Brain microvascular endothelial cell (primary cell): Measurements from ENCODE around the gene NOTCH1.
A peak's percentile ranks its signal among the peaks of the same experiment; 100 is the strongest.

Experiments used
- DNase-seq: peaks from one replicate; pipeline ENCODE4 v3.0.0-alpha.2; 2020
- H3K27ac ChIP-seq: fragments of 250-450 bp; sonication (Bioruptor Pico); 2 replicates; pipeline ENCODE4 v1.5.1; 2020; ENCODE audit warnings: mild to moderate bottlenecking, moderate library complexity
- H3K27me3 ChIP-seq: fragments of 250-450 bp; sonication (Bioruptor Pico); replicated peaks from 2 replicates; pipeline ENCODE4 v1.5.1; 2020; ENCODE audit warnings: mild to moderate bottlenecking
- H3K36me3 ChIP-seq: fragments of 250-450 bp; sonication (Bioruptor Pico); replicated peaks from 2 replicates; pipeline ENCODE4 v1.5.1; 2020; ENCODE audit warnings: mild to moderate bottlenecking
- H3K4me3 ChIP-seq: 2 replicates; pipeline ENCODE4 v1.5.1; 2011; ENCODE audit warnings: low read depth, mild to moderate bottlenecking, control low read depth, low read length, moderate library complexity
- in situ Hi-C: cut with HindIII; loops from 2 replicates; pipeline ENCODE4 v1.10.0; 2017; ENCODE audit warnings: low sequenced_read_pairs, low pct_ligation_motif_present
- TF ChIP-seq, protein P1 (sequence below): IDR thresholded peaks from 2 replicates; pipeline ENCODE4 v1.5.1; 2011; ENCODE audit warnings: low read depth, mild to moderate bottlenecking, moderate library complexity, low read length, control low read depth, inconsistent platforms; ENCODE audit errors: missing control alignments

NOTCH1 gene

DNA sequence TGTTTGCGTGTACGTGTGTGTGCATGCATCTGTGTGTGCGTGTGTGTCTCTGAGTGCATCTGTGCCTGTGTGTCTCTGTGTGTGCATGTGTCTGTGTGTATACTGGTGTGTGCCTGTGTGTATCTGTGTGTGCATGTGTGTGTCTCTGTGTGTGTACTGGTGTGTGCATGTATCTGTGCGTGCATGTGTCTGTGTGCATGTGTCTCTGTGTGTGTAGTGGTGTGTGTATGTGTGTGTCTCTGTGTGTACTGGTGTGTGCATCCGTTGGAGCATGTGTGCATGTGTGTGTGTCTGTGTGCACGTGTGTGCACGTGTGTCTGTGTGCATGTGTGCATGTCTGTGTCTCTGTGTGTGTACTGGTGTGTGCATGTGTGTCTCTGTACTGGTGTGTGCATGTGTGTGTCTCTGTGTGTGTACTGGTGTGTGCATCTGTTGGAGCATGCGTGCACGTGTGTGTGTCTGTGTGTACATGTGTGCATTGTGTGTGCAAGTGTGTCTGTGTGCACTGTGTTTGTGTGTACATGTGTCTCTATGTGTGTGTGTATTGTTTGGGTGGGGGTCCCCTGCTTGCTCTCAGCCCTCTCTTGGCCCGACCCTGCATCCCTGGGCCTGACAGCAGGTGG is 23.8 kb upstream of the NOTCH1 start:
- H3K27me3 ChIP-seq, result no peaks in the 10 kb centered on the region
- in situ Hi-C loops, result no loop called here
- no peak overlapping the region for H3K4me3 ChIP-seq
- TF ChIP-seq, protein P1, sequence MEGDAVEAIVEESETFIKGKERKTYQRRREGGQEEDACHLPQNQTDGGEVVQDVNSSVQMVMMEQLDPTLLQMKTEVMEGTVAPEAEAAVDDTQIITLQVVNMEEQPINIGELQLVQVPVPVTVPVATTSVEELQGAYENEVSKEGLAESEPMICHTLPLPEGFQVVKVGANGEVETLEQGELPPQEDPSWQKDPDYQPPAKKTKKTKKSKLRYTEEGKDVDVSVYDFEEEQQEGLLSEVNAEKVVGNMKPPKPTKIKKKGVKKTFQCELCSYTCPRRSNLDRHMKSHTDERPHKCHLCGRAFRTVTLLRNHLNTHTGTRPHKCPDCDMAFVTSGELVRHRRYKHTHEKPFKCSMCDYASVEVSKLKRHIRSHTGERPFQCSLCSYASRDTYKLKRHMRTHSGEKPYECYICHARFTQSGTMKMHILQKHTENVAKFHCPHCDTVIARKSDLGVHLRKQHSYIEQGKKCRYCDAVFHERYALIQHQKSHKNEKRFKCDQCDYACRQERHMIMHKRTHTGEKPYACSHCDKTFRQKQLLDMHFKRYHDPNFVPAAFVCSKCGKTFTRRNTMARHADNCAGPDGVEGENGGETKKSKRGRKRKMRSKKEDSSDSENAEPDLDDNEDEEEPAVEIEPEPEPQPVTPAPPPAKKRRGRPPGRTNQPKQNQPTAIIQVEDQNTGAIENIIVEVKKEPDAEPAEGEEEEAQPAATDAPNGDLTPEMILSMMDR, result no peak
- H3K27ac ChIP-seq, result no peak overlapping the region
- no peaks in the 10 kb centered on the region for H3K36me3 ChIP-seq
- no peak for DNase-seq

DNA sequence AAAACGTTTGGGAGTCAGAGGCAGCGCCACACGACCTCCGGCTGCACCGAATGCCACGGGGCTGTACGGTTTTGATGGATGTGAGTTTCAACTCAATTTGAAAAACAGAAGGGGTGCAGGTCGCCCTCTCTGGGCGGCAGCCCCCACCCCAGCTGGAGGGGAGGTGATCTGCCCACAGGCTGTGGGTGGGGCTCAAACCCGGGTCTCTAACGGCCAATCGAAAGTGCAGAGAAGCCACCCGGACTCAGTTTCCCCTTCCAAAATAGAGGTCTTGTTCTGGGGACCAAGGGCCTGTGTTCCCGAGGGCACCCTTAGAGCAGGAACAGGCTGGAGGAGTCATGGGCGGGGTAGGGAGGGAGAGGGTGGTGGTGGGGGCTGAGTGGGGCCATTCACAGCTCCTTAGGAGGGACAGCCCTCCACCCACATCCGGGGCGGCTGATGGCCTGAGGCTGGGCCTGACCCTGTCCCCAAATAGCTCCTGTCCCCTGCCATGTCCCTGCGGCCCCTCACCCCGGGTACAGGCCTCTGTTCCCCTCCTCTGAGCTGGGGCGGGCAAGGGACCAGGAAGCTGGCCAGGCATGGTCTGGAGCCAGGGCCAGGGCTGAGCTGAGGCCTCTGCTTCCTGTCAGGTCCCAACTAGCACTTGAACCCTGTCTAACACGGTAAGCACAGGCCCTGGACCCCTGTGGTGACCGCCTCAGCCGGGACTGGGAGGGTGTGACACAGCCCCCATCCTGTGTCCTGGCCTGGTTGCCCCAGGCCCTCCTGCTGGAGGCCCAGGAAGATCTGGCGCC is 22.6 kb upstream of the NOTCH1 start:
- TF ChIP-seq, protein P1, result no peak

DNA sequence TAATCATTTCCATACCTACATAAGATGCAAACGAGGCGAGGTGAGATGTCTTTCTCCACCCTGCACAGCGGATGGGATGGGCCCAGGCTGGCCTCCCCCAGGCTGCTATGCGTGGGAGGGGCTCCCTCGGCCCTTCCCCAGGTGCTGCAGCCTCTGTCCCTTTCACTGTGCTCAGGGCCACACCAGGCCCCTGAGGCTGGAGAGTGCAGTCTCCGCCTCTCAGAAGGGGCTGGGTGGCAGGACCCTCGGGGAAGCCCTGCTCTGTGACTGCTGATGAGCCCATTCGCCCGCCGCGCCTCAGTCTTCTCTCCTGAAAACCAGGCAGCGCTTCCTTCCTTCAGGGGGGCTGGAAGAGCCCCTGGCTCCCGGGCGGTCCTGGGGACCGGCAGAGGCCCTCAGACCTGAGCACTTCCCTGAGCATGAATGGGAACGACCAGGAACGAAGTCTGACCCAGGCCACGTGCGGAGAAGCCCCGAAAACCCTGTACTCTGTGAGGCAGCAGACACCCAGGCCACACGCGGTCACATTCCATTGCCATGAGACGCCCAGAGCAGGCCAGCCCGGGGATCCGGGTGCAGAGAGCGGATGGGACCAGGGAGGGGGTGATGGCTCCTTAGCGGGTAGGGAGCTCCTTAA is 21.9 kb upstream of the NOTCH1 start:
- Histone ChIP-seq H3K27ac (no peak overlapping the region), H3K36me3 (no peaks in the 10 kb centered on the region), H3K27me3 (no peaks in the 10 kb centered on the region), H3K4me3 (no peak overlapping the region)
- DNase-seq, result peak; percentile 81
- in situ Hi-C loops, result no loop called here
- TF ChIP-seq, protein P1, result no peak

More for the DNA sequence above, 22.6 kb upstream of the NOTCH1 start:
- Histone ChIP-seq H3K4me3 (no peak overlapping the region), H3K36me3 (no peaks in the 10 kb centered on the region), H3K27me3 (no peaks in the 10 kb centered on the region), H3K27ac (no peak overlapping the region)
- in situ Hi-C loops, result no loop called here
- DNase-seq, result no peak

DNA sequence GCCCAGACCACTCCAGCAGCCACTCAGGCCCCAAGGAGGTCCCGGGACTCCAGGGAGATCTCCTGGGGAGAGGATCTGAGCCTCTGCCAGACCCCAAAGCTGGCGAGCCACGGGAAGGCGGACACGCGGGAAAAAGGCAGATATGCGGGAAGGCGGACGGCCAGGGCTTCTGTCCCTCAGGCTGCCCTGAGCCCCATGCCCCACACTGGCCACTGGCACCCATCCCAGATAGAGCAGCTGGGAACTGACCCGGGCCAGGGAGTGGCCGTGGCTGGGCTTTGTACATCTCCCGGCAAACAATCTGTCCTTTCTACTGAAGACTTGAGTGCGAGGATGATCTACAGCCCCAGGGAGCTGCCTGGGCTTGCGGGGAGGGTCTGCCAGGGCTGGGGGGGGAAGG is 21.1 kb upstream of the NOTCH1 start:
- no peaks in the 10 kb centered on the region for H3K36me3 ChIP-seq
- TF ChIP-seq, protein P1, result no peak
- no peak overlapping the region for H3K27ac ChIP-seq
- H3K4me3 ChIP-seq, result no peak overlapping the region
- no peaks in the 10 kb centered on the region for H3K27me3 ChIP-seq
- no peak for DNase-seq
- in situ Hi-C loops, result no loop called here

DNA sequence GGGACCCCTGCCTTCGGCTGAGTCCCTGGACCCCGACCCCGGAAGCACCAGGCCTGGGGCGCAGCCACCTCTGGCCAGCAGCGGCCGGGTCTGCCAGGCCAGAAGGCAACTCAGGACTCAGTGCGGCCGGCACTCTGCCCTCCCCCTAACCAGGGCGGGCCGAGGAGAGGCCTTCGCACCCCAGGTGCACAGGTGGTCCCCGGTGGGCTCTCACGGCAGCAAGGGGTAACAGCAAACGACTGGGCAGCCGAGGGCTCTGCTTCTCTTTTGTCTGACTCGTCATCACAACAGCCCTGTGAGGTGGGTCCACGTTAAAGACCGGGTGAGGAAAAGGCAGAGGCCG is 20.7 kb upstream of the NOTCH1 start:
- TF ChIP-seq, protein P1, result no peak
- no peak overlapping the region for H3K4me3 ChIP-seq
- no peaks in the 10 kb centered on the region for H3K27me3 ChIP-seq
- in situ Hi-C loops, result no loop called here
- no peak overlapping the region for H3K27ac ChIP-seq
- no peak for DNase-seq
- H3K36me3 ChIP-seq, result no peaks in the 10 kb centered on the region
